Measurements from ENCODE around the gene AFF2.
A peak's percentile ranks its signal among the peaks of the same experiment; 100 is the strongest.

AFF2 gene

GRCh38 chrX:148723551-148723950, 223.1 kb downstream of the AFF2 start:
- Histone ChIP-seq H3K9ac (ENCODE audit: low read length) (no peak overlapping the region), H3K9me2 (replicated peaks; ENCODE audit: insufficient read depth, low read length) (no peaks in the 10 kb centered on the region), H3K4me1 (ENCODE audit: low read length) (no peaks in the 10 kb centered on the region), H2AFZ (ENCODE audit: low read length) (no peak overlapping the region), H4K20me1 (ENCODE audit: insufficient read depth, low read length) (no peaks in the 10 kb centered on the region), H3K79me2 (ENCODE audit: low read length) (no peaks in the 10 kb centered on the region), H3F3A (ENCODE audit: insufficient read depth, low read length) (no peaks in the 10 kb centered on the region), H3K4me2 (ENCODE audit: low read depth, low read length) (no peak overlapping the region), H3K4me3 (ENCODE audit: low read length) (no peak overlapping the region), H3K27ac (ENCODE audit: low read length) (no peak overlapping the region), H3K9me3 (replicated peaks; ENCODE audit: insufficient read depth, low read length) (no peaks in the 10 kb centered on the region), H3K27me3 (replicated peaks; ENCODE audit: insufficient read depth, low read length) (no peaks in the 10 kb centered on the region), H3K36me3 (replicated peaks; ENCODE audit: insufficient read depth, low read length) (no peaks in the 10 kb centered on the region)
- TF ChIP-seq CTCF (IDR thresholded peaks at IDR 0.05; ENCODE audit: low read length) (no peak), EZH2 (optimal IDR thresholded peaks at IDR 0.05; ENCODE audit: low read depth, low read length) (no peak), EZH2phosphoT487 (IDR thresholded peaks at IDR 0.05; ENCODE audit: low read length) (no peak)
- DNase-seq, result no peak

- Histone ChIP-seq H4K20me1 (ENCODE audit: insufficient read depth, low read length) (no peaks in the 10 kb centered on the region), H3K4me2 (ENCODE audit: low read depth, low read length) (no peak overlapping the region), H3F3A (ENCODE audit: insufficient read depth, low read length) (no peaks in the 10 kb centered on the region), H3K9me3 (replicated peaks; ENCODE audit: insufficient read depth, low read length) (no peaks in the 10 kb centered on the region), H3K27ac (ENCODE audit: low read length) (no peak overlapping the region), H3K36me3 (replicated peaks; ENCODE audit: insufficient read depth, low read length) (no peaks in the 10 kb centered on the region), H3K9me2 (replicated peaks; ENCODE audit: insufficient read depth, low read length) (no peaks in the 10 kb centered on the region), H3K4me1 (ENCODE audit: low read length) (no peaks in the 10 kb centered on the region), H3K27me3 (replicated peaks; ENCODE audit: insufficient read depth, low read length) (no peaks in the 10 kb centered on the region), H3K4me3 (ENCODE audit: low read length) (no peak overlapping the region), H3K79me2 (ENCODE audit: low read length) (no peaks in the 10 kb centered on the region), H2AFZ (ENCODE audit: low read length) (no peak overlapping the region), H3K9ac (ENCODE audit: low read length) (no peak overlapping the region)
- no peak for DNase-seq
- TF ChIP-seq EZH2phosphoT487 (IDR thresholded peaks at IDR 0.05; ENCODE audit: low read length) (no peak), CTCF (IDR thresholded peaks at IDR 0.05; ENCODE audit: low read length) (no peak)
Observed at GRCh38 chrX:148728901-148729300, 228.5 kb downstream of the AFF2 start.

GRCh38 chrX:148732743-148733142, 232.3 kb downstream of the AFF2 start:
- Histone ChIP-seq H3K36me3 (replicated peaks; ENCODE audit: insufficient read depth, low read length) (no peaks in the 10 kb centered on the region), H3K79me2 (ENCODE audit: low read length) (no peaks in the 10 kb centered on the region), H3K27ac (ENCODE audit: low read length) (no peak overlapping the region), H4K20me1 (ENCODE audit: insufficient read depth, low read length) (no peaks in the 10 kb centered on the region), H3K9me3 (replicated peaks; ENCODE audit: insufficient read depth, low read length) (no peaks in the 10 kb centered on the region), H3K4me3 (ENCODE audit: low read length) (no peak overlapping the region), H3K27me3 (replicated peaks; ENCODE audit: insufficient read depth, low read length) (no peaks in the 10 kb centered on the region), H3K4me2 (ENCODE audit: low read depth, low read length) (no peak overlapping the region), H3F3A (ENCODE audit: insufficient read depth, low read length) (no peaks in the 10 kb centered on the region), H2AFZ (ENCODE audit: low read length) (no peak overlapping the region), H3K9ac (ENCODE audit: low read length) (no peak overlapping the region), H3K9me2 (replicated peaks; ENCODE audit: insufficient read depth, low read length) (no peaks in the 10 kb centered on the region), H3K4me1 (ENCODE audit: low read length) (no peaks in the 10 kb centered on the region)
- DNase-seq, result peak; percentile 14
- TF ChIP-seq EZH2phosphoT487 (IDR thresholded peaks at IDR 0.05; ENCODE audit: low read length) (no peak), EZH2 (optimal IDR thresholded peaks at IDR 0.05; ENCODE audit: low read depth, low read length) (no peak), CTCF (IDR thresholded peaks at IDR 0.05; ENCODE audit: low read length) (no peak)
